Ascending aorta (tissue), 2 donors: ENCODE measurements around the gene INO80C. TPM values are rescaled to one million over a fixed set of nuclear protein-coding genes. Genes with fewer than 3 reads are reported as not detected.
A peak's percentile ranks its signal among the peaks of the same experiment; 100 is the strongest.

Experiments
- DNase-seq, 2 donors: peaks; one replicate each; pipeline ENCODE4 v3.0.0-alpha.2; 2019; ENCODE audit warnings: low spot score in 2 of 2
- H3K27ac ChIP-seq, 2 donors: fragments of 200-600 bp; sonication (generic); one replicate each; pipeline ENCODE4 v1.5.1; 2016 to 2017; ENCODE audit warnings: mild to moderate bottlenecking in 1 of 2
- H3K27me3 ChIP-seq: fragments of 200-600 bp; sonication (generic); one replicate; pipeline ENCODE4 v1.5.1; 2017
- H3K36me3 ChIP-seq, 2 donors: fragments of 200-600 bp; sonication (generic); one replicate each; pipeline ENCODE4 v1.5.1; 2016
- H3K4me1 ChIP-seq, 2 donors: fragments of 200-600 bp; sonication (generic); one replicate each; pipeline ENCODE4 v1.5.1; 2016 to 2017; ENCODE audit warnings: mild to moderate bottlenecking in 1 of 2
- H3K4me3 ChIP-seq, 2 donors: fragments of 200-600 bp; sonication (generic); one replicate each; pipeline ENCODE4 v1.5.1; 2016 to 2017; ENCODE audit warnings: mild to moderate bottlenecking in 1 of 2
- H3K9me3 ChIP-seq, 2 donors: fragments of 200-600 bp; sonication (generic); one replicate each; pipeline ENCODE4 v1.5.1; 2016
- intact Hi-C: fragments of 100-400 bp; cut with DNase I; formaldehyde crosslinking; loops from one replicate; pipeline ENCODE4 v1.15.1; 2023
- total RNA-seq: library from RNA; depleted of rRNA; stranded (reverse); fragments of >200 nt; gene quantifications from one replicate; pipeline ENCODE4 v1.1.0, GENCODE V29; 2016
- TF ChIP-seq, protein P1 (sequence below), 3 experiments: fragments of 200-600 bp in 2 of 3; fragments of 450-650 bp in 1 of 3; sonication (generic) in 2 of 3; IDR thresholded peaks; one replicate each; pipeline ENCODE4 v1.5.1; 2016 to 2019; ENCODE audit warnings: antibody characterized with exemption in 3 of 3, mild to moderate bottlenecking in 1 of 3, moderate library complexity in 1 of 3

Gene INO80C, protein sequence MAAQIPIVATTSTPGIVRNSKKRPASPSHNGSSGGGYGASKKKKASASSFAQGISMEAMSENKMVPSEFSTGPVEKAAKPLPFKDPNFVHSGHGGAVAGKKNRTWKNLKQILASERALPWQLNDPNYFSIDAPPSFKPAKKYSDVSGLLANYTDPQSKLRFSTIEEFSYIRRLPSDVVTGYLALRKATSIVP
- total RNA-seq: 11.2 TPM

DNA sequence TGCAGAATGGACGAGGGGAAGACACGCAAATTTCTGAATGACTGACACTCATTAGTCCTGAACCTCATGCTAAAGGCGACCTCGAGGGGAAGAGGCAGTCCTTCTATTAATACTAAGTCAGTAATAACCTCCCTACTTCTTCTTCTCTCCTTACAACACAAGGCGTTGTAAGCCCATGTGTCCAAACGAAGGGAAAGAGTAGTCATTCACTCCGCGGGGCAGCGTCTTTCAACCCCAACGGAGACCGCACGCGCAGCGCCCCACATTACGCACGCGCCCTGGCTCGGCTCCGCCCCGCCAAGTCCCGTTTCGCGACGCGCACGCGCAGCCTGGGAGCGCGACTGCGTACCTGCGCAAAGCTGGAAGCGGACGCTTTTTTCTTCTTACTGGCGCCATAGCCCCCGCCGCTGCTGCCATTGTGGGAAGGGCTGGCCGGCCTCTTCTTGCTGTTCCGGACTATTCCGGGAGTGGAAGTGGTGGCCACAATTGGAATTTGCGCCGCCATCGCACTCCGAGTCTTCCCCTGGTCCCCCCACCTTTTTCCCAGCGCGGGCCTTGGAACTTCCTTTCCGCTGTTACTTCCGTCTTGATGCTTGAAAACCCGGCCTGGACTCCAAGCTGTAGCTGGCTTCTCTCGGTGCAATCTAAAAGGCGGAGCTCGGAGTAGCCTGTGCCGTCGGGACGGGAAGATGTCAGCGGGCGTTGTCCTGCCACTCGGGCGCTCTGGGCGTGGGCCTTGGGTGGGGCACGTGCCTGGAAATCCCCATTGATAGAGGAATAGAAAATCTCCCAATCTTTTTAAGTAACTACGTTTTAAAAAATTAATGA is at the start of gene INO80C:
Gene INO80C, minus strand, starts transcription at position 591 of the 828 bp plus-strand sequence. Its CDS starts 86 bp downstream, at position 505.
- peak; percentile 41 to 94 for DNase-seq
- TF ChIP-seq, protein P1, sequence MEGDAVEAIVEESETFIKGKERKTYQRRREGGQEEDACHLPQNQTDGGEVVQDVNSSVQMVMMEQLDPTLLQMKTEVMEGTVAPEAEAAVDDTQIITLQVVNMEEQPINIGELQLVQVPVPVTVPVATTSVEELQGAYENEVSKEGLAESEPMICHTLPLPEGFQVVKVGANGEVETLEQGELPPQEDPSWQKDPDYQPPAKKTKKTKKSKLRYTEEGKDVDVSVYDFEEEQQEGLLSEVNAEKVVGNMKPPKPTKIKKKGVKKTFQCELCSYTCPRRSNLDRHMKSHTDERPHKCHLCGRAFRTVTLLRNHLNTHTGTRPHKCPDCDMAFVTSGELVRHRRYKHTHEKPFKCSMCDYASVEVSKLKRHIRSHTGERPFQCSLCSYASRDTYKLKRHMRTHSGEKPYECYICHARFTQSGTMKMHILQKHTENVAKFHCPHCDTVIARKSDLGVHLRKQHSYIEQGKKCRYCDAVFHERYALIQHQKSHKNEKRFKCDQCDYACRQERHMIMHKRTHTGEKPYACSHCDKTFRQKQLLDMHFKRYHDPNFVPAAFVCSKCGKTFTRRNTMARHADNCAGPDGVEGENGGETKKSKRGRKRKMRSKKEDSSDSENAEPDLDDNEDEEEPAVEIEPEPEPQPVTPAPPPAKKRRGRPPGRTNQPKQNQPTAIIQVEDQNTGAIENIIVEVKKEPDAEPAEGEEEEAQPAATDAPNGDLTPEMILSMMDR (IDR thresholded peaks at IDR 0.05): no peak
- peaks cover 0 to 14% of the 10 kb centered on the region in 2 donors for H3K4me1 ChIP-seq
- peak within 1 kb of the TSS; percentile 68 to 74 for H3K4me3 ChIP-seq
- H3K27ac ChIP-seq: peak within 1 kb of the TSS; percentile 90 to 92
- H3K9me3 ChIP-seq: no peaks in the 10 kb centered on the region
- no peaks in the 10 kb centered on the region for H3K27me3 ChIP-seq
- intact Hi-C loops: loop anchor here (1.0 to 5.0 kb wide), 6 partner anchors 40 to 475 kb away; partner anchors contain the start of genes GALNT1, RMP24, ZNF397 and ZSCAN30
- no peaks in the 10 kb centered on the region for H3K36me3 ChIP-seq

DNA sequence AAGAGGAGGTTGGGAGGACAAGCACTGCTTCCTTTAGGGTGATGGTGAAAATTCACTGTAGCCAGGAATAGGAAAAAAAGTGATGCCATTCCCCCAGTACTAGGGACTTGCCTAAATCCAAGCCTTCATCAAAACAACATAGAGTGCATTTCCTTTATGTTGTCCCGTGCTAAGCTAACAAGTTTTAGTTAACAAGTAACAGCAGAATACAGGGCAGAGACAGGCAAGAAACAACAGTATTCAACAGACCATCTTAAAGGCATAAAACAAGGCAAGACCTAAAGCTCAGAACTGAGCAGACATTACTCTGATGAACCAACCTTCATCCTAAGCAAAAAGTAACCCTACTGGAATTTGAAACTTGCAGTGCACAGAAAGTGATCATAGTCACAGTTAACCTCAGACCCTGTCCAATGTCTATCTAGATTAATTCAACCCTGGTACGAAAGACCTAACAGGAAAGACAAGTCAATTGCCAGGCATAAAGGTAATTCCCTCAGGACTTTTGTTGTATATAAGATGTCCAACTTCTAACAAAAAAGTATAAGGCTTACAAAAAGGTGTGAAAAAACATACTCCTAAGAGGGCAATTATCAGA is 49.3 kb upstream of the INO80C start:
- intact Hi-C loops: no loop called here
- Histone ChIP-seq H3K9me3 (no peaks in the 10 kb centered on the region), H3K36me3 (no peaks in the 10 kb centered on the region), H3K4me1 (no peaks in the 10 kb centered on the region), H3K27me3 (no peaks in the 10 kb centered on the region), H3K27ac (no peak overlapping the region), H3K4me3 (no peak overlapping the region)
- no peak for DNase-seq
- TF ChIP-seq, protein P1 (IDR thresholded peaks at IDR 0.05): no peak

- H3K9me3 ChIP-seq: peaks cover 0 to 5% of the 10 kb centered on the region in 2 donors
- DNase-seq: no peak
- intact Hi-C loops: no loop called here
- no peak overlapping the region for H3K4me3 ChIP-seq
- TF ChIP-seq, protein P1 (IDR thresholded peaks at IDR 0.05): no peak
- H3K27ac ChIP-seq: no peak overlapping the region
- no peaks in the 10 kb centered on the region for H3K4me1 ChIP-seq
- H3K27me3 ChIP-seq: no peaks in the 10 kb centered on the region
- H3K36me3 ChIP-seq: no peaks in the 10 kb centered on the region
These were observed 44.6 kb upstream of the INO80C start for GRCh38 chr18:35542356-35542755.

DNA sequence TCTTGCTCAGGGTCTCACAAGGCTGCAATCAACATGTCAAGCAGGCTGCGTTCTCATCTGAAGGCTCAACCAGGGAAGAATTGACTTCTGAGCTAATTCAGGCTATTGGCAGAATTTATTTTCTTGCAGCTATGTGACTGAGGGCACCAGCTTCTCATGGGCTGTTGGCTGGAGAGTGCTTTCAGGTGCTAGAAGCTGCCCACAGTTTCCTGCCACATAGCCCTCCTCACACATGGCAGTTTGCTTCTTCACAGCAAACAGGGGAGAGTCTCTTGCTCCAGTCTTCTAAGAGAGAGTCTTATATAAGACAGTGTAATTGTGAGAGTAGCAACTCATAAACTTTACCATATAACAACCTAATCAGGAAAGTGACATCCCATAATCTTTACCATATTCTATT is 37.5 kb upstream of the INO80C start:
- intact Hi-C loops: no loop called here
- peaks cover 0 to 10% of the 10 kb centered on the region in 2 donors for H3K9me3 ChIP-seq

GRCh38 chr18:35533916-35534405 is 36.2 kb upstream of the INO80C start:
- DNase-seq: no peak
- no peaks in the 10 kb centered on the region for H3K36me3 ChIP-seq
- no peak overlapping the region for H3K4me3 ChIP-seq
- TF ChIP-seq, protein P1 (IDR thresholded peaks at IDR 0.05): no peak
- intact Hi-C loops: no loop called here
- no peaks in the 10 kb centered on the region for H3K27me3 ChIP-seq
- peaks cover 0 to 6% of the 10 kb centered on the region in 2 donors for H3K9me3 ChIP-seq
- H3K27ac ChIP-seq: no peak overlapping the region
- H3K4me1 ChIP-seq: no peaks in the 10 kb centered on the region

More for the DNA sequence above, 37.5 kb upstream of the INO80C start:
- H3K27me3 ChIP-seq: no peaks in the 10 kb centered on the region
- H3K36me3 ChIP-seq: no peaks in the 10 kb centered on the region
- no peak for DNase-seq
- H3K4me1 ChIP-seq: no peaks in the 10 kb centered on the region
- TF ChIP-seq, protein P1 (IDR thresholded peaks at IDR 0.05): no peak
- H3K27ac ChIP-seq: no peak overlapping the region
- no peak overlapping the region for H3K4me3 ChIP-seq
